HG03571 (cell line): ENCODE results near the gene TMEM179B.
"Not testable (repeated sequence)": the region's sequence is repeated elsewhere in the genome, so short reads cannot be mapped to it uniquely, and the experiment has no call there.

Source experiments
- ATAC-seq: cut with Tn5 transposase; IDR thresholded peaks from one replicate; pipeline ENCODE4 v1.9.1; 2021; ENCODE audit not compliant: unreplicated experiment

Gene TMEM179B

GRCh38 chr11:62788991-62789390 is 1.8 kb downstream of the TMEM179B start:
- no peak for ATAC-seq

GRCh38 chr11:62789576-62789975 is 2.4 kb downstream of the TMEM179B start:
- ATAC-seq = no peak

- ATAC-seq = peak; percentile 63
These were observed 4.4 kb downstream of the TMEM179B start, which contains the start of gene TMEM223 for GRCh38 chr11:62791501-62792201. TSS of gene TMEM223 (minus strand) at chr11:62792006. CDS start at chr11:62791994, 12 bp downstream.

GRCh38 chr11:62792202-62792575 is 5.0 kb downstream of the TMEM179B start:
- ATAC-seq = no peak

- ATAC-seq = no peak
These were observed 7.1 kb downstream of the TMEM179B start for GRCh38 chr11:62794201-62794775.

GRCh38 chr11:62796281-62796680 is 9.1 kb downstream of the TMEM179B start:
- ATAC-seq = no peak

- no peak for ATAC-seq
These were observed 12.3 kb downstream of the TMEM179B start for GRCh38 chr11:62799486-62799885.

GRCh38 chr11:62801071-62801470 is 13.9 kb downstream of the TMEM179B start:
- ATAC-seq = no peak

- ATAC-seq = no peak
These were observed 17.3 kb downstream of the TMEM179B start for GRCh38 chr11:62804310-62805075.

GRCh38 chr11:62805076-62805892 is 18.1 kb downstream of the TMEM179B start, which contains the start of gene NXF1:
TSS of gene NXF1 (minus strand) at chr11:62805440. CDS start at chr11:62805356, 84 bp downstream.
- peak; percentile 82 for ATAC-seq

GRCh38 chr11:62805961-62806441 is 18.8 kb downstream of the TMEM179B start:
- ATAC-seq = no peak

- no peak for ATAC-seq
These were observed 19.5 kb downstream of the TMEM179B start for GRCh38 chr11:62806611-62807121.

- no peak for ATAC-seq
These were observed 23.5 kb downstream of the TMEM179B start for GRCh38 chr11:62810748-62811147.

- ATAC-seq = no peak
These were observed 24.5 kb downstream of the TMEM179B start for GRCh38 chr11:62811659-62812058.

GRCh38 chr11:62816557-62816956 is 29.4 kb downstream of the TMEM179B start:
- ATAC-seq = no peak

GRCh38 chr11:62817129-62817528 is 29.9 kb downstream of the TMEM179B start:
- no peak for ATAC-seq

- ATAC-seq = no peak
These were observed 36.5 kb downstream of the TMEM179B start for GRCh38 chr11:62823677-62824076.

GRCh38 chr11:62828130-62828529 is 40.9 kb downstream of the TMEM179B start:
- not testable (repeated sequence) for ATAC-seq

- no peak for ATAC-seq
These were observed 43.8 kb downstream of the TMEM179B start for GRCh38 chr11:62830904-62831519.
